HEK293 (cell line): ENCODE data around the gene TTC31.

Source experiments
- BCL11A ChIP-seq: fragments of 450-650 bp; formaldehyde crosslinking; IDR thresholded peaks from 2 replicates; pipeline ENCODE4 v1.5.1; 2016; ENCODE audit warnings: low read depth, missing biosample characterization, missing genetic modification characterization
- HOXD13 ChIP-seq: sonication (generic); formaldehyde crosslinking; IDR thresholded peaks from 2 replicates; pipeline ENCODE4 v1.8.0; 2022; ENCODE audit warnings: missing genetic modification reagents, borderline replicate concordance
- KLF1 ChIP-seq: fragments of 450-650 bp; formaldehyde crosslinking; IDR thresholded peaks from 2 replicates; pipeline ENCODE4 v1.5.1; 2016; ENCODE audit warnings: missing biosample characterization, missing genetic modification characterization
- KLF10 ChIP-seq: fragments of 450-650 bp; IDR thresholded peaks from 2 replicates; pipeline ENCODE4 v1.5.1; 2018; ENCODE audit warnings: missing biosample characterization, mild to moderate bottlenecking, missing genetic modification characterization
- KLF17 ChIP-seq: fragments of 450-650 bp; formaldehyde crosslinking; IDR thresholded peaks from 2 replicates; pipeline ENCODE4 v1.5.1; 2016; ENCODE audit warnings: missing biosample characterization, missing genetic modification characterization
- OVOL3 ChIP-seq: fragments of 450-650 bp; formaldehyde crosslinking; IDR thresholded peaks from 2 replicates; pipeline ENCODE4 v1.5.1; 2016; ENCODE audit warnings: missing biosample characterization, missing genetic modification characterization
- SCRT1 ChIP-seq: fragments of 450-650 bp; formaldehyde crosslinking; IDR thresholded peaks from 2 replicates; pipeline ENCODE4 v1.5.1; 2016; ENCODE audit warnings: missing biosample characterization, missing genetic modification characterization, borderline replicate concordance
- SP3 ChIP-seq: fragments of 450-650 bp; formaldehyde crosslinking; IDR thresholded peaks from 2 replicates; pipeline ENCODE4 v1.5.1; 2016; ENCODE audit warnings: missing biosample characterization, missing genetic modification characterization
- TCF7L2 ChIP-seq: IDR thresholded peaks from 2 replicates; pipeline ENCODE4 v1.6.1; 2011; ENCODE audit warnings: low read depth, mild to moderate bottlenecking, inconsistent platforms, low read length, moderate library complexity, borderline replicate concordance
- WT1 ChIP-seq: fragments of 450-650 bp; formaldehyde crosslinking; IDR thresholded peaks from 2 replicates; pipeline ENCODE4 v1.5.1; 2016; ENCODE audit warnings: missing biosample characterization, missing genetic modification characterization
- ZBTB11 ChIP-seq: fragments of 450-650 bp; formaldehyde crosslinking; conservative IDR thresholded peaks from 2 replicates; pipeline ENCODE4 v1.5.1; 2016; ENCODE audit warnings: low read depth, missing biosample characterization, missing genetic modification characterization
- ZBTB49 ChIP-seq: fragments of 450-650 bp; formaldehyde crosslinking; IDR thresholded peaks from 2 replicates; pipeline ENCODE4 v1.5.1; 2016; ENCODE audit warnings: missing biosample characterization, missing genetic modification characterization, low read depth
- ZFHX2 ChIP-seq: fragments of 450-650 bp; formaldehyde crosslinking; conservative IDR thresholded peaks from 2 replicates; pipeline ENCODE4 v1.5.1; 2016; ENCODE audit warnings: missing biosample characterization, missing genetic modification characterization
- ZFP69B ChIP-seq: fragments of 450-650 bp; formaldehyde crosslinking; IDR thresholded peaks from 2 replicates; pipeline ENCODE4 v1.5.1; 2016; ENCODE audit warnings: missing biosample characterization, missing genetic modification characterization
- ZNF112 ChIP-seq: fragments of 450-650 bp; formaldehyde crosslinking; IDR thresholded peaks from 2 replicates; pipeline ENCODE4 v1.5.0; 2017; ENCODE audit warnings: missing biosample characterization, missing genetic modification characterization
- ZNF157 ChIP-seq: fragments of 450-650 bp; formaldehyde crosslinking; IDR thresholded peaks from 2 replicates; pipeline ENCODE4 v1.5.1; 2016; ENCODE audit warnings: missing biosample characterization, missing genetic modification characterization
- ZNF16 ChIP-seq: fragments of 450-650 bp; formaldehyde crosslinking; IDR thresholded peaks from 2 replicates; pipeline ENCODE4 v1.5.1; 2016; ENCODE audit warnings: low read depth, missing biosample characterization, missing genetic modification characterization
- ZNF266 ChIP-seq: fragments of 450-650 bp; formaldehyde crosslinking; IDR thresholded peaks from 2 replicates; pipeline ENCODE4 v1.5.1; 2016; ENCODE audit warnings: missing biosample characterization, missing genetic modification characterization, low read depth
- ZNF335 ChIP-seq: fragments of 450-650 bp; formaldehyde crosslinking; conservative IDR thresholded peaks from 2 replicates; pipeline ENCODE4 v1.5.1; 2016; ENCODE audit warnings: missing biosample characterization, missing genetic modification characterization
- ZNF366 ChIP-seq: fragments of 450-650 bp; formaldehyde crosslinking; conservative IDR thresholded peaks from 2 replicates; pipeline ENCODE4 v1.5.1; 2016; ENCODE audit warnings: missing biosample characterization, missing genetic modification characterization
- ZNF449 ChIP-seq: fragments of 450-650 bp; formaldehyde crosslinking; IDR thresholded peaks from 2 replicates; pipeline ENCODE4 v1.5.1; 2017; ENCODE audit warnings: missing biosample characterization, mild to moderate bottlenecking, missing genetic modification characterization, moderate library complexity
- ZNF488 ChIP-seq: fragments of 450-650 bp; formaldehyde crosslinking; IDR thresholded peaks from 2 replicates; pipeline ENCODE4 v1.5.1; 2016; ENCODE audit warnings: missing biosample characterization, missing genetic modification characterization
- ZNF558 ChIP-seq: fragments of 450-650 bp; formaldehyde crosslinking; IDR thresholded peaks from 2 replicates; pipeline ENCODE4 v1.5.1; 2016; ENCODE audit warnings: missing biosample characterization, missing genetic modification characterization
- ZNF624 ChIP-seq: fragments of 450-650 bp; formaldehyde crosslinking; IDR thresholded peaks from 2 replicates; pipeline ENCODE4 v1.5.1; 2017; ENCODE audit warnings: missing biosample characterization, missing genetic modification characterization
- ZNF626 ChIP-seq: fragments of 450-650 bp; sonication (Bioruptor Pico); formaldehyde crosslinking; IDR thresholded peaks from 2 replicates; pipeline ENCODE4 v1.5.1; 2018; ENCODE audit warnings: missing biosample characterization, missing genetic modification characterization, inconsistent platforms
- ZNF658 ChIP-seq: fragments of 450-650 bp; formaldehyde crosslinking; IDR thresholded peaks from 2 replicates; pipeline ENCODE4; 2016; ENCODE audit warnings: missing biosample characterization, missing genetic modification characterization
- ZNF76 ChIP-seq: fragments of 450-650 bp; formaldehyde crosslinking; IDR thresholded peaks from 2 replicates; pipeline ENCODE4; 2016; ENCODE audit warnings: low read depth, missing biosample characterization, missing genetic modification characterization, borderline replicate concordance
- ZNF768 ChIP-seq: fragments of 450-650 bp; formaldehyde crosslinking; IDR thresholded peaks from 2 replicates; pipeline ENCODE4 v1.5.1; 2018; ENCODE audit warnings: missing biosample characterization, mild to moderate bottlenecking, missing genetic modification characterization
- ZNF777 ChIP-seq: fragments of 450-650 bp; formaldehyde crosslinking; IDR thresholded peaks from 2 replicates; pipeline ENCODE4 v1.5.1; 2017; ENCODE audit warnings: missing biosample characterization, missing genetic modification characterization, borderline replicate concordance
- ZNF792 ChIP-seq: fragments of 450-650 bp; formaldehyde crosslinking; IDR thresholded peaks from 2 replicates; pipeline ENCODE4 v1.5.1; 2016; ENCODE audit warnings: missing biosample characterization, missing genetic modification characterization
- ZNF843 ChIP-seq: fragments of 450-650 bp; formaldehyde crosslinking; IDR thresholded peaks from 2 replicates; pipeline ENCODE4 v1.5.1; 2016; ENCODE audit warnings: missing biosample characterization, missing genetic modification characterization

TTC31 gene

GRCh38 chr2:74457549-74458131, 25.2 kb upstream of the TTC31 start (continued):
- TF ChIP-seq ZNF112 (tag by site-specific recombination) (no peak), KLF1 (tag by site-specific recombination) (peak; percentile 38; the same call in 1 of the 2 replicates), ZBTB49 (no peak), ZNF488 (tag by site-specific recombination) (no peak), ZNF843 (tag by site-specific recombination) (no peak), KLF10 (tag by site-specific recombination) (peak; percentile 42; the same call in 1 of the 2 replicates), ZNF335 (tag by site-specific recombination) (peak; percentile 92), ZFP69B (tag by site-specific recombination) (no peak), ZNF626 (tag by site-specific recombination) (no peak), ZNF76 (tag by site-specific recombination) (peak; percentile 58; the same call in 1 of the 2 replicates), ZNF558 (tag by site-specific recombination) (no peak), TCF7L2 (no peak), WT1 (tag by site-specific recombination) (peak; percentile 34; the same call in 1 of the 2 replicates), HOXD13 (CRISPR knock-in tag) (no peak), BCL11A (tag by site-specific recombination) (no peak), ZNF157 (no peak), ZNF624 (tag by site-specific recombination) (no peak), ZBTB11 (tag by site-specific recombination) (peak; percentile 88), ZNF266 (no peak), ZNF16 (tag by site-specific recombination) (no peak), ZNF658 (tag by site-specific recombination) (no peak), OVOL3 (tag by site-specific recombination) (0 out of 2 replicates have a peak, but pooled peaks have one; percentile 39), ZNF792 (tag by site-specific recombination) (no peak), KLF17 (tag by site-specific recombination) (peak; percentile 75), SP3 (tag by site-specific recombination) (peak; percentile 36), ZFHX2 (tag by site-specific recombination) (peak; percentile 80), ZNF768 (tag by site-specific recombination) (no peak), SCRT1 (tag by site-specific recombination) (no peak), ZNF777 (no peak), ZNF449 (no peak), ZNF366 (tag by site-specific recombination) (no peak)
